Embryonic facial prominence (tissue), 1 donor: ENCODE results near the gene ELF2.
"Not testable (repeated sequence)": the region's sequence is repeated elsewhere in the genome, so short reads cannot be mapped to it uniquely, and the experiment has no call there.

ENCODE experiments used
- DNase-seq: peaks from one replicate; pipeline ENCODE4 v3.0.0-alpha.2; 2016; ENCODE audit errors: extremely low spot score

The ELF2 gene

GRCh38 chr4:139144911-139145551, 32.0 kb downstream of the ELF2 start:
- no peak for DNase-seq

GRCh38 chr4:139144161-139144859, 32.7 kb downstream of the ELF2 start:
- DNase-seq = no peak

GRCh38 chr4:139142980-139143379, 34.0 kb downstream of the ELF2 start:
- DNase-seq = no peak

- DNase-seq = no peak
Measured at GRCh38 chr4:139142087-139142486, 34.9 kb downstream of the ELF2 start.

- DNase-seq = no peak
Measured at GRCh38 chr4:139137763-139138162, 39.3 kb downstream of the ELF2 start.

- DNase-seq = no peak
Measured at GRCh38 chr4:139134403-139134802, 42.6 kb downstream of the ELF2 start.

GRCh38 chr4:139131209-139131870, 45.7 kb downstream of the ELF2 start:
- DNase-seq = no peak

GRCh38 chr4:139129206-139129605, 47.8 kb downstream of the ELF2 start:
- no peak for DNase-seq

GRCh38 chr4:139126898-139127297, 50.1 kb downstream of the ELF2 start:
- DNase-seq = no peak

GRCh38 chr4:139123910-139124309, 53.1 kb downstream of the ELF2 start:
- no peak for DNase-seq

- DNase-seq = no peak
Measured at GRCh38 chr4:139118365-139118764, 58.7 kb downstream of the ELF2 start.

- DNase-seq = no peak
Measured at GRCh38 chr4:139115226-139115625, 61.8 kb downstream of the ELF2 start.

- DNase-seq = not testable (repeated sequence)
Measured at GRCh38 chr4:139114795-139115194, 62.2 kb downstream of the ELF2 start.

GRCh38 chr4:139112650-139113049, 64.4 kb downstream of the ELF2 start:
- no peak for DNase-seq

GRCh38 chr4:139108567-139109128, 68.4 kb downstream of the ELF2 start:
- no peak for DNase-seq

GRCh38 chr4:139099366-139099982, 77.5 kb downstream of the ELF2 start:
- peak; percentile 64 for DNase-seq

- DNase-seq = no peak
Measured at GRCh38 chr4:139092271-139092670, 84.7 kb downstream of the ELF2 start.

GRCh38 chr4:139085141-139085540, 91.9 kb downstream of the ELF2 start:
- peak; percentile 22 for DNase-seq

GRCh38 chr4:139084804-139085093, 92.3 kb downstream of the ELF2 start:
- DNase-seq = no peak

- peak; percentile 75 for DNase-seq
Measured at GRCh38 chr4:139083956-139084803, 92.8 kb downstream of the ELF2 start.

GRCh38 chr4:139083607-139083955, 93.4 kb downstream of the ELF2 start:
- peak; percentile 28 for DNase-seq
